ENCODE measurements around the gene TRIM2.

GRCh38 chr4:153294631-153295030 is 90.4 kb downstream of the TRIM2 start:
- no peak for TF ChIP-seq RAD21 (IDR thresholded peaks at IDR 0.05)
- TF ChIP-seq CTCF (IDR thresholded peaks at IDR 0.05; ENCODE audit: low read depth, low read length, missing input control): no peak
- TF ChIP-seq MAX (IDR thresholded peaks at IDR 0.05): no peak
- no peak for TF ChIP-seq TAF1 (conservative IDR thresholded peaks at IDR 0.05)
- TF ChIP-seq SP1 (IDR thresholded peaks at IDR 0.05): no peak
- TF ChIP-seq YY1 (IDR thresholded peaks at IDR 0.05): no peak
- TF ChIP-seq REST (IDR thresholded peaks at IDR 0.05): no peak

All from liver (tissue), 3 donors.